Fibroblast of peridontal ligament (primary cell): Measurements from ENCODE around the gene HSPA2.

ENCODE experiments used
- DNase-seq: peaks from one replicate; pipeline ENCODE4 v3.0.0-alpha.2; 2010; ENCODE audit errors: extremely low read depth

Gene HSPA2

GRCh38 chr14:64540208-64541202 is at the start of gene HSPA2:
Gene HSPA2, plus strand, starts transcription at chr14:64540741. Its CDS starts 109 bp downstream, at chr14:64540850.
- DNase-seq = peak; percentile 99

DNA sequence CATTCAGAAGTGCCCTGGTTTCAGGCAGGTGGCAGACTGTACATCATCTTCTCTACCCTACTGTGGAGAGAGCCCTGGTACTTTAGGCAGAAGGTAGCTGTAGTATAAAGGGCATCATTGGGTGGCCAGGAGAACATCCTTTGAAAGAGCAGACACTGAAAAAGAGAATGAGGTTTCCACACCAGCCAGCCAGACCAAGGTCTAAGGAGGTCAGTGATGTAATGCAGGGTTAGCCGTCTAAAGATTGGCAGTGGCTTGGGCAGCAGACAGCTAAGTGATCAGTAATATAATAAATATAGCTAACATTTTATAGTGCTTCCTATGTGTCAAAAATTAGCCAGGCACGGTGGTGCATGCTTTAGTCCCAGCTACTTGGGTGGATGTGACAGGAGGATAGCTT is 48.9 kb upstream of the HSPA2 start:
- DNase-seq = no peak

- DNase-seq = no peak
Observed at GRCh38 chr14:64493455-64493854, 47.1 kb upstream of the HSPA2 start.

GRCh38 chr14:64495252-64495651 is 45.3 kb upstream of the HSPA2 start:
- DNase-seq = no peak

DNA sequence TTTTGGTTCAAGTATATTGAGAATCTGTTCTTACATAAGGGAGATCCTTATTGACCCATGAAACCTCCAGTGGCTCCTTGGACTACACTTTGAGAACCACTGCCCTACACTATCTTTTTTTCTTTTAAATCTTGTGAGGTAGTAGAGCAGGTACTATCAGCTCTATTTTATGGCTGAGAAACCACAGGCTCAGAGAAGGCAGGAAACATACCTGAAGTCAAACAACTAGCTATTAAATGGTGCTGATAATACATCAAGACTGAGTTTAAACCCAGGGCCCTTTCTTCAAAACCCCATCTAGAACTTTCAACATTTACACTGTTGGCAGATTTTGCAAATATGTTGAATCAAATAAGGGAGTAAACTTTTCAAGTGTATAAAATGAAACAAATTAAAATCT is 43.8 kb upstream of the HSPA2 start:
- no peak for DNase-seq

- peak; percentile 45 for DNase-seq
Observed at GRCh38 chr14:64500088-64500487, 40.5 kb upstream of the HSPA2 start.

DNA sequence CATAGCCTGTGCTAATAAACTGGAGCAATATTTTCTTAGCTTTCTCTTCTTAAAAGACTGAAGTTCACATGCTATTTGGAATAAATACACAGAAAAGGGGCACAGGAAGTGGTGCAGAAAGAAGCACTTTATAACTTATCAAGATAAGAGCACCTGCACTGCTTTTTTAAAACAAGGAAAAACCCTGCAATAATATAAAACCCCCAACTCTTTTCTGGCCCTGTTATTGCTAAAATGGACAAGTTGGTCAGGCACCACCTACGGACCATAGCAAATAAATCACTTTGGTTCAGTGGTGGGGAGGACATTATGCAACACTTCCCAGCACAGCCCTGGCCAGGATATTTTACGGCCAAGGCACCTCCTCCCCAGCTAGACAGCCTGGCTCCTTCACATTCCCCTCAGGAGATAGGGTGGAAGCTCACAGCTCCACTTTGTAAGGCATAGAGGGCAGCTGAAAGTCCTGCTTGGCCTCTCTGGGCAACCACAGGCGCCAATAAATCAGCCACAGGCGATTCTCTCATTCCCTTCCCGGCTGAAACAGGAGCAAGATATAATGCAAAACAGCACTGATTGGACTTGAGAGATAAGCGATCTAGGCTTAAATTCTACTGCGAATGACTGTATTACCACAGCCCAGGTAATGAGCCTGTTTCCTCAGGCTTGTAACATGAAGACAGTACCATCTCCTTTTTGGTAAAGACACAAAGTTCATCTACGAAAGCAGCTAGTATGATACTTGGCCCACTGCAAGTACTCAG is 39.0 kb upstream of the HSPA2 start:
- DNase-seq = peak; percentile 63

- DNase-seq = no peak
Observed at GRCh38 chr14:64502456-64502855, 38.1 kb upstream of the HSPA2 start.

DNA sequence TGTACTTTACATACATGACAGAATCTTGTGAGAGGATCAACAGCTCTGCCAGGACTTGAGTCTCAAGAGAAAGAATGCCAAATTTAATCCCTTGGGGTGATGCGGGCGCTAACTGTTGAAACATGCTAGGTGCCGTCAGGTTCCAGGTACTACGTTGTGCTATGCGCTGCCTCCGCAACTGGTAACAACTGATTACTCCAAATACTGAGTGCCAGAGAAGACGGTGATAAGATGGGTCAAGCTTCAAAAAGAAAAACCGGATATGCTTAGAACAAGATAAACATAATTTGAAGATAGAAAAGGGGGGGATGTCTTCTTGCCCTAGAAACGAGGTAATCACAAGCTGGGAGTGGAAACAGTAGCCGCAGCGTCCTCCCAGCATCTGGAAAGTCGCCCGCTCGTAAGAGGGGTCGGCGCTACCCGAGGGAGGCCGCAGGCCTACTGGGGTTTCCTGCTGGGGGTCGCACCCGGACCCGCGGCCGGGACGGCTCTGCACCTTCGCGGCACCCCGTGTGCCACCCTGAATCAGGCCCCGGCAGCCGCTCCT is 37.6 kb upstream of the HSPA2 start:
- DNase-seq = peak; percentile 28

DNA sequence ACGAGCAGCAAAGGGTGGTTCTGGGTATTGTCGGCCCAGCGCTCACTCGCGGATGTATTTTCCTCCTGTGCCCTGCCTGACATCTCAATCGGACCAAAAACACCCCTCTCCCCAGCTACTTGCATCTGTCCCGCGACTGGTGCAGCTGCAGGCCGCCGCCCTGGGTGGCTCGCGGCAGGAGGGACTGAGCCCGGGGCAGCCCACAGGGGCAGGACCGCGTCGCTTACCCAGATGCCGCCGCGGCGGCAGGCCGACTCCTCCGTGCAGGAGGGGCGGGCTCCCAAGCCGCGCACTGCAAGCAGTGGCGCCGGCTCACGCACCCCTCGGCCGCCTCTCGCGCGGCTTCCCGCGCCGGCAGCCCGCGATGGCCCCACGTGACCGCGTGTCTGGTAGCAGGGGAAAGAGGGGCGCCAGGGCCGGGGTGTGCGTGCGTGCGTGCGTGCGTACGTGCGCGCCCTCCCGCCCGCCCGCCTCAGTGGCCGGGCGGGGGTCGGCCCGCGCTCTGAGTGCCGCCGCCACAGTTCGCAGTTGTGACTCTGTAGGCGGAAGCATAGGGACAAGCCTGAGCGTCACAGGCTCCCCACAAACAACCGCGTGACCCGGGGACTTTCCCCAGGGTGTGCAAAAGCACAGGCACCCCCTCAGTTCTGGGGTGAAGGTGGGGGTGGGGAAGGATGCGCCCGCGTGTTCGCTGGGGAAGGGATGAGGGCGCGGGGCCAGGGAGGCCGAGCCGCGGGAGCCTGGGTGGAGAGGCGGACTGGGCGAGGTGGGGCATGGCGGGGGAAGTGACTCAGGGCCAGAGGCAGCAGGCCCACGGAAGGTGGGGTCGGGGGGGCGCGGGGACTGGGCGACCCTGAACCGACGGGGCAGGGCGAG is 36.9 kb upstream of the HSPA2 start, which contains the start of gene ZBTB25:
Gene ZBTB25, minus strand, starts transcription at position 405 of the 876 bp plus-strand sequence. CDS start 13,305 bp downstream, outside the sequence.
- peak; percentile 89 for DNase-seq

GRCh38 chr14:64504310-64504896 is 36.1 kb upstream of the HSPA2 start, which contains the start of gene ZBTB1:
Gene ZBTB1, plus strand, starts transcription at chr14:64504770. Its CDS starts 16,735 bp downstream, at chr14:64521505.
- peak; percentile 79 for DNase-seq

DNA sequence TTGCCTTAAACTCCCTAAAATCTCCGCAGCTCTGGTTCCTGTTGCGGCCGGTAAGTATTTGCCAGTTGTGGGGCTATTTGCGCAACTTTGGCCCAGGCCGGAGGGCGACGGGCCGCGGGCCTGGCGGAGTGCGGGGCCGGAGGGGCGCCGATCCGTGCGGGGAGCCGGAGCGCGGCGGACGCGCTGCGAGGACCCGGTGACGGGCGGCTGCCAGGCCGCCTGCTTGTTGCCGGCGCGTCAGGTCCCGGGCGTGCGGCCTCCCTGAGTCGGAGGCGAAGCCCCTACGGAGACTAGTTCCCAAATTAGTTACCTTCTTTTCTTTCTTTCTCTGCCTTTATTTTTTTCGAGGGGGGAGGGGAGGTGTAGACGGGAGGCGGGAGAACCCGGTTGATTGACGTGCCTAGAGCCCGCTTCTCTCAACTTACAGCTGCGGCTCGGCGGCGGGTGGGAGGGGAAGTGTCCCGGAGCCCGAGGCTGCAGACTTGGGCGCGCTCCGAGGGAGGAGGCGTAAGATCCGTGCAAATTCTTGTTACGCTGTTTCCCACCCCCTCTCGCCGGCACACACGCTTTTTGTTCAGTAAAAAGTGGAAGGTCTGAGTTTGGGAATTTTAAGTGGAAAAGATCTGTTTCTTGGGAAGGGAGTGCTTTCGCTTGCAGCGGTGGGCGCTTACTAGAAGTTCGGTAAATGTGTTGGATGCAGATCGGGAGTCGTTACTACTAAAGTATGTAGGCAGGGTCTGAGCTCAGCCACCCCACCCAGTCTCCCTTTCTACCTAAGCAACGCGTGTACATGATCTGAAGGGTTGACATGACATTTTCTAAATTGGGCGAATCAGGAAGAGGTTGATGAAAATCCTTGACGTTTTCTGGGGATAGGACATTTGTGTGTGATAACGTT is 35.4 kb upstream of the HSPA2 start:
- DNase-seq = peak; percentile 80

DNA sequence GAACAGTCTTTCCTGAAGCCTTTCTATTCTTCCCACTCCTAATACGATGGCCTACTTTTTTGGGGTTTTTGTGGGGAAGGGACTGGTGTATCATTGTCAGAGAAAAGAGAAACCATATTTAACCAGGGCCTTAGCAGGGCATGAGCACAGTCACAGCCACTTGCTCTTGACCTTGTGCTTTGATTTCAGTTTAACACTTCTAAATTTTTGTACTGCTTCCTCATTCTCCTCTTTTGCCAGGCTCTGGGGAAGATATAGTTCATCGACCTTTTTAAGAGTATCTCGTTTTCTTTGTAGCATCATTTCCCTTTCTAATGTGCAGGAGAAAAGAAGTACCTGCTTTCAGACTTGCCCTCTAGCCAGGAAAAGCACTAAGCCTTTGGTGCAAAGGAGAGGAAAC is 33.8 kb upstream of the HSPA2 start:
- DNase-seq = no peak

DNA sequence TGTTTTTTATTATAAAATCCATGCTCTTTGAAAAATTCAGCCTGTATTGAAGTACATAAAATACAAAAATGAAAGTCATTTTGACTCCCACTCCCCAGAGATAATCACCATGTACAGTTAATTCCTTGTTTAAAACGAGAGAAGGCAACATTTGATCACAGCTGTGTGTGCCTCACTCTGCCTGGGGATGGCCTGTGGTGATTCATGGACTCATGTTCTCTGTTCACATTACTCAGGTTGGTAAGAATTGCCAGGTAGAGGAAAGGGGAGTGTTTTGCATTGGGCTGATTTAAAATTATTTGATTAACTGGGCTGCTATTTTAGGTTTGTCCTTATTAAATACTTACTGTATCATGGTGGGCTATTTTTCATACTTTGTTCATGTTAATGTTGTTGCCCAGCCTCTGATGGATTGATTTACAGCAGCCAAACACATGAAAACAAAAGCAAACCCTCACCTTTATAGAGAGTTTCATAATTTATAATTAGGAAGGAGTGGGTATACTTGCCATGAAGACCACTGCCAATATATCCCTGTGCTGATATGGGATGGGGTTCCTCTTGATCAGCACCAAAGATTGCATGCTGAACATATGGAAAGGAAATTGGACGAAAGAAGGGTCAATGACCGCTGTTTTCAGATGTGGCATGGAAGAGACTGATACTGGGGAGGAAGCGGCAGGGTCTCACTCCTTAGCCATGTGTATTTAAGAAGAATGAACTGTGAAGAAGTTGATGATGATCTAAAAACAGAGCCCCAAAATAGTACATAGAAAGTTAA is 33.0 kb upstream of the HSPA2 start:
- peak; percentile 19 for DNase-seq

- DNase-seq = no peak
Observed at GRCh38 chr14:64508215-64508776, 32.2 kb upstream of the HSPA2 start.

GRCh38 chr14:64509036-64509435 is 31.5 kb upstream of the HSPA2 start:
- DNase-seq = no peak

DNA sequence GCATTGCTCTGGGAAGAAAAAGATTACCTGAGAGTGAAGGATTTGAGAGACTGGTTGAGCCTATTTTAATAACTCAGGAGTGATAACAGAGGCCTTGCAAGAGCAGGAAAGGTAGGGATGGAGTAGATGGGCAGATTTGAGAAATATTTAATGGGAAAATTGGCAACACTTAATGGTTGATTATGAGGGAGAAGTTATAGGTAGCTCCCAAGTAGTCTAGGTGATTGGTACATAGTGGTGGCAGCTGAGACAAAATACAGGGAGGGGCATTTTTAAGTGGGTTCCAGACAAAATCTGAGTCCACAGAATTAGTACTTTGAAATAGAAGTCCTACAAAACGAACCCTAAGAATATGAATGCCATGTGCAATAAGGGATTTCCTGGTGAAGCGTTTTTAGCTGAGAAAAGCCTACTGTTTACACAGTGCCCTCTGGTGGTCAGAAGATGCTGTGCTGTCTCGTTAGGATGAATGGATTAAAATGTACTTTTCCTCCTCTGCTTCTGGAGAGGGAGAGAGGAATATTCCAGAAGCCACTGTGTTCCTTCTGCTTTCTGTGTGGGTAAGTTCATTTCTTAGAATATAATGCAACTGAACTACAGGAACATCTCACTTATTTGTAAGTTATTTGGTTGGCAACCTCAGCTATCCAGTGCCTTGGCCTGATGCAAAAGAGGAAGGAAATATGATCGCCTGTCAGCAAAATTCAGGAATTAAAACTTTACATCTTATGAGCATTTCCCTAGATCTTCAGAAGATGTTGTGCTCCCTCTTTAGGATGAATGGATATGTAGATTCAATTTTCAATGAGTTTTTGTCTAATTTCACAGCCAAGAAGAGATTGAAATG is 29.5 kb upstream of the HSPA2 start:
- peak; percentile 83 for DNase-seq

GRCh38 chr14:64513271-64513670 is 27.3 kb upstream of the HSPA2 start:
- no peak for DNase-seq
